Cardiac fibroblast (primary cell): ENCODE measurements around the gene FAM114A1.
A peak's percentile ranks its signal among the peaks of the same experiment; 100 is the strongest.

Experiments
- DNase-seq, 2 donors: peaks; one replicate each; pipeline versions ENCODE4 v3.0.0 to v3.0.0-alpha.2; 2010; ENCODE audit warnings: low read depth in 2 of 2
- H3K4me3 ChIP-seq, 2 donors: replicated peaks in 1 of 2; 1 replicate in 1 of 2; 2 replicates in 1 of 2; pipeline ENCODE4 v1.5.1; 2011; ENCODE audit warnings: low read depth in 2 of 2, low read length in 2 of 2, mild to moderate bottlenecking in 2 of 2, moderate library complexity in 1 of 2
- TF ChIP-seq, protein P1 (sequence below): IDR thresholded peaks from one replicate; pipeline ENCODE4 v1.5.1; 2011; ENCODE audit warnings: low read depth, mild to moderate bottlenecking, low read length, inconsistent platforms

Gene FAM114A1

DNA sequence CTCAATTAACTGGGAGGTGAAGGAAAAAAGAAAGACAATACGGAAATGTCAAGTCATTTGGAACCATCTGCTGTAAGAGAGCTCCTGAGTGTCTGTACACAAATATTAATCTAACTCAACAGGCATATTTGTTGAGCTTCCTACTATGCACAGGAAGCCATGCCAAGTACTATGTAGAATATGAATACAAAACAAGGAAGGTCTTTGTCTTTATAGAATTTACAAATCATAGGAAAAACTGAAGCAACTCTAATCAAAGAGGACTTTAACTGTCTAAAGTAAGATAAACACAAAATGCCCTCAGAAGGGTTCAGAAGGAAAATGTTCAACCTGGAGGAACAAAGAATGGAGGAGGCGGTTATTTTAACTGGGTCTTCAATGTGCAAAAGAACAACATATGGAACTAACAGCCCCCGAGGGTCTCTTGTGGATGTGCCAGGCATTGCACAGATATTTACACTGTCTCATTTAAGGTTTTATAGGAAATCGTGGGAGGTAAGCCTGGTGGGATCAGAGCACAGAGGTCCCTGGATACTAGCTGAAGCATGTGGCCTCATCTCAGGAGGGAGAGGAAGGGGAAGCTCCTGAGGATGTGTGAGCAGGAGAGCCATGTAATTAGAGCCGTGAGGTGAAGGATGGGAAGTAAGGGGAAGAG is 5.8 kb downstream of the FAM114A1 start:
- DNase-seq, result no peak
- TF ChIP-seq, protein P1, sequence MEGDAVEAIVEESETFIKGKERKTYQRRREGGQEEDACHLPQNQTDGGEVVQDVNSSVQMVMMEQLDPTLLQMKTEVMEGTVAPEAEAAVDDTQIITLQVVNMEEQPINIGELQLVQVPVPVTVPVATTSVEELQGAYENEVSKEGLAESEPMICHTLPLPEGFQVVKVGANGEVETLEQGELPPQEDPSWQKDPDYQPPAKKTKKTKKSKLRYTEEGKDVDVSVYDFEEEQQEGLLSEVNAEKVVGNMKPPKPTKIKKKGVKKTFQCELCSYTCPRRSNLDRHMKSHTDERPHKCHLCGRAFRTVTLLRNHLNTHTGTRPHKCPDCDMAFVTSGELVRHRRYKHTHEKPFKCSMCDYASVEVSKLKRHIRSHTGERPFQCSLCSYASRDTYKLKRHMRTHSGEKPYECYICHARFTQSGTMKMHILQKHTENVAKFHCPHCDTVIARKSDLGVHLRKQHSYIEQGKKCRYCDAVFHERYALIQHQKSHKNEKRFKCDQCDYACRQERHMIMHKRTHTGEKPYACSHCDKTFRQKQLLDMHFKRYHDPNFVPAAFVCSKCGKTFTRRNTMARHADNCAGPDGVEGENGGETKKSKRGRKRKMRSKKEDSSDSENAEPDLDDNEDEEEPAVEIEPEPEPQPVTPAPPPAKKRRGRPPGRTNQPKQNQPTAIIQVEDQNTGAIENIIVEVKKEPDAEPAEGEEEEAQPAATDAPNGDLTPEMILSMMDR, result no peak
- H3K4me3 ChIP-seq, result no peak overlapping the region

GRCh38 chr4:38876636-38877035 is 9.0 kb downstream of the FAM114A1 start:
- DNase-seq, result no peak
- no peak overlapping the region for H3K4me3 ChIP-seq
- TF ChIP-seq, protein P1, result no peak

- no peak for DNase-seq
- no peak overlapping the region for H3K4me3 ChIP-seq
- TF ChIP-seq, protein P1, result no peak
These were observed 16.6 kb downstream of the FAM114A1 start for GRCh38 chr4:38884254-38884653.

DNA sequence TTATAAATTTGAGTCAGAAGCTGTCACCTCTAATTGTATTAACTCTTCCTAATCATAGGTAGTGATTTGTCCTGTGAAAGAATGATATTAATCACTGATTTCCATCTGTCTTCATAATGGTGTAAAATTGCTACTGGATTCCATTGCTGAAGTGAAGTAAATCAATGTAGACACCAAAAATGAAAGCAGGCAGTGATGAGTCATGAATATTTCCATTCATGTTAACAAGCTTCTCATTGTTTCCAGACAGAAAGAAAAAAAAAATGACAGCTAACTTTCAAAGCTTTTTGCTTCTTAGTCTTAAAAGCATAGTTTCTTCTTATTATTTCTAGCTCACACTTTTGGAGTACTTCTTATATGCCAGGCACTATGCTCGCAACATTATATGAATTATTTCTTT is 21.5 kb downstream of the FAM114A1 start:
- TF ChIP-seq, protein P1, result no peak
- H3K4me3 ChIP-seq, result no peak overlapping the region
- peak; percentile 78 to 87 for DNase-seq

DNA sequence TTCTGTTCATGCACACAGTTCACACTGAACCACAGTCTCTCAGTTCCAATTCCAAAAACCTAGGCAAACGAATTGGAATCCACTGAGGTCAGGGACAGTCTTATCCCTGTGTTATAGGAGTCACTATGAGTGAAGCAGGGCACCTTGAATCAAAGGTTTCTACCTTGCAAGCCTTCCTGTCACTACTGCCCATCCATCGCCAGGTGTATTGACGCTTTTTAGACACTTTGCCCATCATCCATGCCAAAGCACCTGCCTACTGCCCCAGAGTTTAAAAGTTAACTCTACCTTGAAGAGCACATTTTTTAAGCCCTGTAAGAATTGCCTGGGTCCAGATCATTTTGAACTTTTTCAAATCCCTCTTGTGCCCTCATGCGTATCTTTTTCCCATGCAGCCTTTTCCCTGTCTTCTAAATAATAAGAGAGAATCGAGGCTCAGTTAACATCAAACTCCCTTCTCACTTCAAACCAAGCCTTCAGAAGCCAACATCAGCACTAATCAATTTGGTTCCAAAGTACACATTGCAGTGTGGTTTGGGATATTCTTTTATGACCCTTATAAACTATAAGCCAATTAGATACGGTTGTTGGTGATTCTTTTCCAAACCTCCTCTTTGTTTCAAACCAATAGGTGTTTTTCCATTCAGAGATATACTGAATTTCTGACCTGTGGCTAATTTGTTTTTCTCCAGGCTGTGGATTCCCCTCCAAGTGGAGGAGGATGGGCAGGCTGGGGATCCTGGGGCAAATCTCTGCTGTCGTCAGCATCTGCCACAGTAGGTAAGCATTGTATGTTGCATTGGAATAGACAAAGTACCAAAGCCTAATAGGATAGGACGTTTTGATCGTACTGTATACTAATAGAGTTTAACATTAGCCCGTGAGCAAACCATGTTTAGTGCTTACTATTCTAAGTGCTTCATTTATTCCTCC is 23.7 kb downstream of the FAM114A1 start:
- no peak for DNase-seq
- TF ChIP-seq, protein P1, result no peak
- no peak overlapping the region for H3K4me3 ChIP-seq

- TF ChIP-seq, protein P1, result no peak
- DNase-seq, result no peak
- H3K4me3 ChIP-seq, result no peak overlapping the region
These were observed 26.8 kb downstream of the FAM114A1 start for GRCh38 chr4:38894322-38894982.
